ENCODE measurements around the gene MID1. TPM values are rescaled to one million over a fixed set of nuclear protein-coding genes. Genes with fewer than 3 reads are reported as not detected.

The MID1 gene
- total RNA-seq, 1 donor from 2014 or later = 3.4 TPM

DNA sequence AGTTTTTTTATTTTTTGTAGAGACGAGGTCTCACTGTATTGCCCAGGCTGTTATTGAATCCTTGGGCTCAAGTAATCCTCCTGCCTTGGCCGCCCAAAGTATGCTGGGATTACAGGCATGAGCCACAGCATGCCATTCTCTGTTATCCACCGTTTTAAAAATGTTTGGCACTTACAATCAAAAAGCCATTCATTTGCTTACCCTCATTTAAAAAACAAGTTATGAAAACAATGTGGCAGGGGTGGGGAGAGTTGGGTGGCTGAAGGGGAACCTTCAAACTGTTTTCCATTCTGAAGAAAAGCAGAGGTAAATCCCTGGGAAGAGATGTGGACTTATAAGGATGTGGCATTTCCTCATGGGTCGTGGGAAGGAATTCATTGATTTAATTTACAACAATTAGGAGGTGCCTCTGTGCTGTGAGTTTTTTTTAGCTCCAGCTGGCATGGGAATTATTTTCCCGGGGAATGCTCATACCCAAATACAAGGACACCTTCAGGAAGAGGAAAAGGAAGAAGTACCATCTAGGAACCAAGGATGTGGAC lies 103.5 kb downstream of the MID1 start:
- Histone ChIP-seq H3K36me3 (ENCODE audit: control insufficient read depth, insufficient read depth, low read length) (no peaks in the 10 kb centered on the region), H3K4me3 (ENCODE audit: low read depth, low read length) (no peak overlapping the region), H3K27me3 (ENCODE audit: control insufficient read depth, insufficient read depth, low read length) (no peaks in the 10 kb centered on the region)
- FAIRE-seq = no peak
- DNase-seq (ENCODE audit: low read depth) = no peak
- TF ChIP-seq, protein P1, sequence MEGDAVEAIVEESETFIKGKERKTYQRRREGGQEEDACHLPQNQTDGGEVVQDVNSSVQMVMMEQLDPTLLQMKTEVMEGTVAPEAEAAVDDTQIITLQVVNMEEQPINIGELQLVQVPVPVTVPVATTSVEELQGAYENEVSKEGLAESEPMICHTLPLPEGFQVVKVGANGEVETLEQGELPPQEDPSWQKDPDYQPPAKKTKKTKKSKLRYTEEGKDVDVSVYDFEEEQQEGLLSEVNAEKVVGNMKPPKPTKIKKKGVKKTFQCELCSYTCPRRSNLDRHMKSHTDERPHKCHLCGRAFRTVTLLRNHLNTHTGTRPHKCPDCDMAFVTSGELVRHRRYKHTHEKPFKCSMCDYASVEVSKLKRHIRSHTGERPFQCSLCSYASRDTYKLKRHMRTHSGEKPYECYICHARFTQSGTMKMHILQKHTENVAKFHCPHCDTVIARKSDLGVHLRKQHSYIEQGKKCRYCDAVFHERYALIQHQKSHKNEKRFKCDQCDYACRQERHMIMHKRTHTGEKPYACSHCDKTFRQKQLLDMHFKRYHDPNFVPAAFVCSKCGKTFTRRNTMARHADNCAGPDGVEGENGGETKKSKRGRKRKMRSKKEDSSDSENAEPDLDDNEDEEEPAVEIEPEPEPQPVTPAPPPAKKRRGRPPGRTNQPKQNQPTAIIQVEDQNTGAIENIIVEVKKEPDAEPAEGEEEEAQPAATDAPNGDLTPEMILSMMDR (IDR thresholded peaks at IDR 0.05; ENCODE audit: insufficient read depth, low read length, severe bottlenecking) = no peak

DNA sequence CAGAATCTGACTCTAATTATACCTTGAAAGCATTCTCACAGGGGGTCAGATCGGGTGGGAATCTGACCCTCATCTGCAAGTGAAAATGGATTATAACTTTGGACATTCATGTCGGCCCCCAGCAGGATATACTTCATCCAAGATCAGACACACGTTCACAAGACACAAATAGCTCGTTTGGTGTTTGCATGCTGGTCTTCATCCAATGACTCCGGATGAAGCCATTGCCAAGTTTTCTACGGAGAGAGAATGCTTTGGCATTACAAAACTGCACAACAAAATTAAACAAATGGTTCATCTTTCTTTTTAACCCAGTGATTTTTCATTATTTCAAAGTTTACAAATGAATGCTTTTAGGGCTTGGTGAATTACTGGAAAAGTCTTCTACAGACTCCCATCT lies 105.5 kb downstream of the MID1 start:
- H3K4me3 ChIP-seq (ENCODE audit: low read depth, low read length) = no peak overlapping the region
- H3K27me3 ChIP-seq (ENCODE audit: control insufficient read depth, insufficient read depth, low read length) = no peaks in the 10 kb centered on the region
- H3K36me3 ChIP-seq (ENCODE audit: control insufficient read depth, insufficient read depth, low read length) = no peaks in the 10 kb centered on the region
- TF ChIP-seq, protein P1 (IDR thresholded peaks at IDR 0.05; ENCODE audit: insufficient read depth, low read length, severe bottlenecking) = no peak
- DNase-seq (ENCODE audit: low read depth) = no peak
- no peak for FAIRE-seq

DNA sequence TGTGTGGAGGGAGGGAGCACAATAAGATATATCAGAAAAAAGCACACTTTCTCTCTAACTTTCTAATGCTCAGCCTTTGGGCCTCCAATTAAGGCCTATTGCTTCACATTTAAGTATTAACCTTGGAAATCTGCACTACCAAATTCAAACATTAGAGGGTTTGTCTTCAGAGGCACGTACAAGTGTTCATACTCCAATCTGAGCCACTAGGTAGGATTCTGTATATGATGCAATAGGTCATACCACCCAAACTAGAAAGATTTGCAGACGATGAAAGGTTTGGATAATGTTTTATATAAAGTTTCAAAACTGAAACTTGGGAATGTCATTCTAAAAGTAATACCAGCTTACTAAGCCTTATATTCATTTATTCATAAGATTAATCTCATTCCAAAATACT lies 106.4 kb downstream of the MID1 start:
- TF ChIP-seq, protein P1 (IDR thresholded peaks at IDR 0.05; ENCODE audit: insufficient read depth, low read length, severe bottlenecking) = no peak
- H3K36me3 ChIP-seq (ENCODE audit: control insufficient read depth, insufficient read depth, low read length) = no peaks in the 10 kb centered on the region
- FAIRE-seq (no peak), DNase-seq (ENCODE audit: low read depth) (no peak)
- no peaks in the 10 kb centered on the region for H3K27me3 ChIP-seq (ENCODE audit: control insufficient read depth, insufficient read depth, low read length)
- no peak overlapping the region for H3K4me3 ChIP-seq (ENCODE audit: low read depth, low read length)

DNA sequence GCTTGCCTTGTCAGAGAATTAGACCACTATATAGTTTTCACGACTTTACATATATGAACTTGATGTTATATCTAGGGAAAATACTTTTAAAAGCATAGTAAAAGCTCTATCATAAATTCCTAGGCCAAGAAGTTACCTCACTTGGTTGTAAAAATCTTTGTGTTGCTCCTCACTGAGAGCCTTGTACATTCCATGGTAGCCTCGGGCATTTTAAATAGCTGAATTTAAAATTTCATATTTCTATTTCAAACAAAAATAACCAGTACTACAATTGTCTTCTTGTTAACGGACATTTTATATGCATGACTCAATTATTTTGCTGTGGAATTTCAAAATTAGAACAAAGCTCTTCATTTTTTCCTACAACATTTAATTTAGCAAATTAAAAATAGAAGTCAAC lies 107.6 kb downstream of the MID1 start:
- FAIRE-seq (no peak), DNase-seq (ENCODE audit: low read depth) (no peak)
- Histone ChIP-seq H3K36me3 (ENCODE audit: control insufficient read depth, insufficient read depth, low read length) (no peaks in the 10 kb centered on the region), H3K27me3 (ENCODE audit: control insufficient read depth, insufficient read depth, low read length) (no peaks in the 10 kb centered on the region), H3K4me3 (ENCODE audit: low read depth, low read length) (no peak overlapping the region)
- TF ChIP-seq, protein P1 (IDR thresholded peaks at IDR 0.05; ENCODE audit: insufficient read depth, low read length, severe bottlenecking) = no peak

DNA sequence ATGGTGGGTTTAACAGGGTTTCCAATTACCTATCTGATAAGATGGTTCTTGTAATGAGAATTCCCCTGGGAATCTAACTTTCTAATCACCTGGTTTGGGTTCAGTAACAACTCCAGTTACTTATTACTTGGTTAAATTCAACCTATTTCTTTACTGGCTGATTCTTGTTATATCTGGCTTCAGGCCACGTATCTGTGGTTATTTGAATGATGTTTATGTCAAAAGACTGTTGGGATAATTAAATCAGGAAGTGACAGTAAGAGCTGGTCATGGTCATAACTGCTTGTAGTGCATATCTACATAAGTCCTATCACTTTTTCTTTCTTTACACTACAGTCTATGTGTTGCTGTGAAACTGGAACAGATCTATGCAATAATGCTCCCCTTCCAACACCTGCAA lies 108.1 kb downstream of the MID1 start:
- no peaks in the 10 kb centered on the region for H3K27me3 ChIP-seq (ENCODE audit: control insufficient read depth, insufficient read depth, low read length)
- no peak overlapping the region for H3K4me3 ChIP-seq (ENCODE audit: low read depth, low read length)
- FAIRE-seq (no peak), DNase-seq (ENCODE audit: low read depth) (no peak)
- TF ChIP-seq, protein P1 (IDR thresholded peaks at IDR 0.05; ENCODE audit: insufficient read depth, low read length, severe bottlenecking) = no peak
- H3K36me3 ChIP-seq (ENCODE audit: control insufficient read depth, insufficient read depth, low read length) = no peaks in the 10 kb centered on the region

DNA sequence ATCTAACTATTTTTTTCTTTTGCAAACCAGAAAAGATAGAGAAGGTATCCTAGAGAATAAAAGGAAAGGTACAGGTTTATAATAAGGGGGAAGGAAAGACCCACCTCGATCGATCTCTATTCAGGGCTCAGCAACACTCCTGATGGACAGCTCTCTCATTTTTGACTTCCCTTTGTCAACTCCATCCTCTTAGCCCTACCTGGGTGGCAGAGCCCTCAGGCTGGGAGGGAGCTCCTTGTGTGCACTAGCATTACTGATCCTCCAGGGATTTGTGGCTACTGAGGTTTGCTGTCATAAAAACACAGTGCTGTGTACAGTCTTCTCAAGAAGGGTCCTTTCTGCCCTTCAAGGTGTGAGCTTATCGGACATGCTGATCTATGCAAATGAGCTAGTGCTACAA lies 111.0 kb downstream of the MID1 start:
- no peaks in the 10 kb centered on the region for H3K27me3 ChIP-seq (ENCODE audit: control insufficient read depth, insufficient read depth, low read length)
- H3K4me3 ChIP-seq (ENCODE audit: low read depth, low read length) = no peak overlapping the region
- no peak for FAIRE-seq
- H3K36me3 ChIP-seq (ENCODE audit: control insufficient read depth, insufficient read depth, low read length) = no peaks in the 10 kb centered on the region
- TF ChIP-seq, protein P1 (IDR thresholded peaks at IDR 0.05; ENCODE audit: insufficient read depth, low read length, severe bottlenecking) = no peak
- no peak for DNase-seq (ENCODE audit: low read depth)
